Left kidney (tissue), 1 donor: ENCODE results near the gene ARMC2. TPM values are rescaled to one million over a fixed set of nuclear protein-coding genes. Genes with fewer than 3 reads are reported as not detected.

Source experiments
- polyA plus RNA-seq: library from polyadenylated mRNA; unstranded; fragments of 120-200 nt; gene quantifications from one replicate; pipeline ENCODE4 v1.2.1, GENCODE V29; 2013; ENCODE audit not compliant: insufficient read length

ARMC2 gene
- polyA plus RNA-seq, 1 donor, result 15.7 TPM

Other genes starting within 250 kb of the ARMC2 start
- 28.8 TPM for gene SESN1, start 246.4 kb downstream of the ARMC2 start, polyA plus RNA-seq
- 33.6 TPM for gene CEP57L1, start 247.1 kb downstream of the ARMC2 start, polyA plus RNA-seq